Osteoblast (primary cell): ENCODE measurements around the gene MYL3. TPM values are rescaled to one million over a fixed set of nuclear protein-coding genes. Genes with fewer than 3 reads are reported as not detected.
A peak's percentile ranks its signal among the peaks of the same experiment; 100 is the strongest.

Experiments used
- DNase-seq: peaks from one replicate; pipeline ENCODE4 v3.0.0; 2011; ENCODE audit warnings: low spot score, mixed read lengths; ENCODE audit not compliant: insufficient read length; ENCODE audit errors: missing footprints
- H2AFZ ChIP-seq: 2 replicates; pipeline ENCODE4 v1.6.0; 2011; ENCODE audit warnings: mild to moderate bottlenecking, low read length
- H3K27ac ChIP-seq: 2 replicates; pipeline ENCODE4 v1.5.1; 2011; ENCODE audit warnings: mild to moderate bottlenecking, low read depth, low read length, moderate library complexity
- H3K27me3 ChIP-seq: 2 replicates; pipeline ENCODE4 v1.6.0; 2012; ENCODE audit warnings: mild to moderate bottlenecking, control low read depth, inconsistent platforms, low read length, moderate library complexity; ENCODE audit not compliant: insufficient read depth
- H3K36me3 ChIP-seq: 2 replicates; pipeline ENCODE4 v1.5.1; 2011; ENCODE audit warnings: mild to moderate bottlenecking, low read length, control low read depth, moderate library complexity; ENCODE audit not compliant: insufficient read depth
- H3K4me1 ChIP-seq: 2 replicates; pipeline ENCODE4 v1.5.1; 2011; ENCODE audit warnings: mild to moderate bottlenecking, low read length, control low read depth, moderate library complexity; ENCODE audit not compliant: insufficient read depth
- H3K4me2 ChIP-seq: 2 replicates; pipeline ENCODE4 v1.6.0; 2011; ENCODE audit warnings: mild to moderate bottlenecking, low read length; ENCODE audit not compliant: insufficient read depth
- H3K4me3 ChIP-seq: fragments of 200-600 bp; sonication (generic); 3 replicates; pipeline ENCODE4 v1.5.1; 2012; ENCODE audit warnings: mild to moderate bottlenecking, low read length, inconsistent platforms; ENCODE audit not compliant: insufficient read depth
- H3K79me2 ChIP-seq: 2 replicates; pipeline ENCODE4 v1.6.0; 2012; ENCODE audit warnings: mild to moderate bottlenecking, low read length, control low read depth, inconsistent platforms; ENCODE audit not compliant: insufficient read depth
- H3K9me3 ChIP-seq: 2 replicates; pipeline ENCODE4 v1.5.1; 2011; ENCODE audit warnings: low read depth, low read length, control low read depth
- H4K20me1 ChIP-seq: 2 replicates; pipeline ENCODE4 v1.6.0; 2012; ENCODE audit warnings: mild to moderate bottlenecking, low read length, control low read depth; ENCODE audit not compliant: insufficient read depth
- CTCF ChIP-seq: IDR thresholded peaks from 2 replicates; pipeline ENCODE4 v1.5.1; 2011; ENCODE audit warnings: mild to moderate bottlenecking, low read depth, low read length, moderate library complexity; ENCODE audit errors: extremely low read depth
- total RNA-seq: library from RNA; depleted of rRNA; stranded (reverse); fragments of >200 nt; gene quantifications from 2 replicates; pipeline ENCODE4 v1.2.3, GENCODE V29; 2012

Gene MYL3
- total RNA-seq, 1 donor: not detected

DNA sequence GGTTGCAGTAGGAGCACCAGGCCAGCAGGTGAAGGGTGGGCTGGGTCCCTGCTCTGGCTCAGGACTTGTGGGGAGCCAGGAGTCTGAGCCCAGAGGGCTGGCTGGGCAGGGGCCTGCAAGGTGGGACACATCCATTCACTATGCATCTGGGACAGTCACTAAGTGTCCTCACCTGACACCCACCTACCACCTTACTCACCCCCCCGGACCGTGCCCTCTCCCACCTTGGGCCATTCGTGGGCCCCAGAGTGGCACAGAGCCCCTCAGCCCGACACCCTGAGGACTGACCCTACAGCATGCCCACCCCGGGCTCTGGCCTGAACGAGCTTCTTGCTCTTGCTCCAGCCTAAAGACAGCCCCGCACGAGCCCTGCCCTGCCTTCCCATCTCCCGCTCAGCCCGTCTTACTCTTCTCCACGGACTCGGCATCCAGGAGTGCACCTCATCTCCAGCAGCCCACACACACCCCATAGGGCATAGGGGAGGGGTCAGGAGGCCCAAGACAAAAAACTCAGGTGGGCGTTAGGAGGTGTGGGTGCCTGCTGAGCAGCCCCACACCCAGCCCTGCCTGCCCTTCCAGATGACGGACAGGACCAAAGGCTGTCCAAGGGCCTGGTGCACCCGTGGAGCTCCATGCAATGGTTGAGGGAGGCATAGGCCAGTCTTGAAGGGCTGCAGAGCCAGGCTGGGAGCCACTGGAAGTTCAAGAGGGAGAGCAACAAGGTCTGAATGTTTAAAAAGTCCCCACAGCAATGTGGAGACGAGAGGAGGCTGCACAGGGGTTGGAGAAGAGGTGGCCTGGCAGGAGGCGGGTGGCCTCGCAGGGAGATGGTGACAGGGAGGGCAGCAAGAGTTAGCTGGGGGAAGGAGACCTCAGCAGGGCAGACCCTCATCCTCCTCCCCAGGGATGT, 41.3 kb upstream of the MYL3 start:
- Histone ChIP-seq H3K4me1 (peaks cover 17% of the 10 kb centered on the region), H4K20me1 (no peaks in the 10 kb centered on the region), H3K79me2 (no peaks in the 10 kb centered on the region), H3K36me3 (no peaks in the 10 kb centered on the region), H3K9me3 (no peaks in the 10 kb centered on the region), H3K4me2 (no peak overlapping the region), H3K27me3 (no peaks in the 10 kb centered on the region), H3K4me3 (no peak overlapping the region), H2AFZ (no peak overlapping the region), H3K27ac (no peak overlapping the region)
- DNase-seq: peak; percentile 69
- no peak for TF ChIP-seq CTCF

DNA sequence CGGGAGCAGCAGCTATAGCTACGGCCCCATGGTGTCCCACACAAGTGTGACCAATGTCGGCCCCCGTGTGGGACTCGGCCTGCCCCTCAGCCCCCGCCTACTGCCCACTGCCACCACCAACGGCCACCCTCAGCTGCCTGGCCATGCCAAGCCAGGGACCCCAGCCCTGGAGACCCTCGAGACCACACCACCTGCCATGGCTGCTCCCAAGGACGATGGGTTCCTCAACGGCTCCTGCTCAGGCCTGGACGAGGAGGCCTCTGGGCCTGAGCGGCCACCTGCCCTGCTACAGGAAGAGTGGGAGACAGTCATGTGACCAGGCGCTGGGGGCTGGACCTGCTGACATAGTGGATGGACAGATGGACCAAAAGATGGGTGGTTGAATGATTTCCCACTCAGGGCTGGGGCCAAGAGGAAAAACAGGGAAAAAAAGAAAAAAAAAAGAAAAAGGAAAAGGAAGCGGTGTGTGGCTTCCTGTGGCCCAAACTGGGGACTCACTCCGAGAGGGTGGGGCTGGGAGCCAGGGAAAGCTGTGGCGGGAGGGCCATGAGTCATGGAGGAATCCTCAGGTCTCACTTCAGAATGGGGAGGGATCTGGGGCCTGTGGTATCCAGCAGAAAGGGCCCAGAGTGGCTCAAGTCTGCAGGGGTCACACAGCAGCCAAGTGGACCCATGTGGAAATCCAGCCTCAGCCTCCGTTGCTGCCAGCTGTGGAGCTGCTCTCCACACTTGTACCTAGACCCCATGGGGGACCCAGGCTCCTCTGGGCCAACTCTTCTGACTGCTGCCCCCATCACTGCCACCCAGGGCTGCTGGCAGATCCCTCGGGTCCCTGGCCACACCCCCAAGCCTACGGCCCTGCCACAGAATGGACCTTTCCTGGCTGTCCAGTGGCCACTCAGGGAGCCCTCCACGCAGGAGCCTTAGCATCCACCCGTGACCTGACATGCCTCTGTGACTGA, 40.4 kb upstream of the MYL3 start:
- peaks cover 8% of the 10 kb centered on the region for H3K4me1 ChIP-seq
- no peak for TF ChIP-seq CTCF
- no peak overlapping the region for H3K4me3 ChIP-seq
- no peak overlapping the region for H3K27ac ChIP-seq
- no peaks in the 10 kb centered on the region for H3K27me3 ChIP-seq
- H3K4me2 ChIP-seq: no peak overlapping the region
- H2AFZ ChIP-seq: no peak overlapping the region
- peak; percentile 93 for DNase-seq
- no peaks in the 10 kb centered on the region for H3K36me3 ChIP-seq
- H3K79me2 ChIP-seq: no peaks in the 10 kb centered on the region
- no peaks in the 10 kb centered on the region for H3K9me3 ChIP-seq
- H4K20me1 ChIP-seq: no peaks in the 10 kb centered on the region

DNA sequence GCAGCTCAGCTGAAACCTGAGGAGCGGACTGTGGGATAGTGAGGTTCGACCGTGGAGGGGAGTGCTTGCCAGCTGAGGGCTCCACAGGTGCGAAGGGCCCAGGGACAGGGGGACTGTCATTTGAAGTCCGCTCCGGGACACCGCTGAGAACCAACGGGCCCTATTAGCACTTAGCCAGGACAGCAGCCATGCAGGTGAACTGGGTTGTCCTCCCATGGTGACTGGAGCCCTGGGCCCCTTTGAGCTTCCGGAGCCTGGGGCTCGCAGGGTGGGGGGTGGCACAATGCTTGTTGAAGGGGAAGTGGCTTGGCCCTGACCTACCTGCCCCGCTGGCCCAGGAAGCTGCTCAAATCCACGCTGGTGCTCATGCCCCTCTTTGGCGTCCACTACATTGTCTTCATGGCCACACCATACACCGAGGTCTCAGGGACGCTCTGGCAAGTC, 39.0 kb upstream of the MYL3 start:
- H3K4me2 ChIP-seq: no peak overlapping the region
- no peak for TF ChIP-seq CTCF
- H3K9me3 ChIP-seq: no peaks in the 10 kb centered on the region
- H3K36me3 ChIP-seq: no peaks in the 10 kb centered on the region
- no peaks in the 10 kb centered on the region for H3K4me1 ChIP-seq
- no peak overlapping the region for H3K4me3 ChIP-seq
- no peaks in the 10 kb centered on the region for H3K79me2 ChIP-seq
- H4K20me1 ChIP-seq: no peaks in the 10 kb centered on the region
- H3K27me3 ChIP-seq: no peaks in the 10 kb centered on the region
- DNase-seq: peak; percentile 66
- H2AFZ ChIP-seq: no peak overlapping the region
- H3K27ac ChIP-seq: no peak overlapping the region
